Ecto neural progenitor cell (in vitro differentiated cells): Measurements from ENCODE around the gene SLC38A6.

Experiments
- DNase-seq: peaks from one replicate; pipeline ENCODE4 v3.0.0-alpha.2; 2018; ENCODE audit warnings: low spot score

The SLC38A6 gene

DNA sequence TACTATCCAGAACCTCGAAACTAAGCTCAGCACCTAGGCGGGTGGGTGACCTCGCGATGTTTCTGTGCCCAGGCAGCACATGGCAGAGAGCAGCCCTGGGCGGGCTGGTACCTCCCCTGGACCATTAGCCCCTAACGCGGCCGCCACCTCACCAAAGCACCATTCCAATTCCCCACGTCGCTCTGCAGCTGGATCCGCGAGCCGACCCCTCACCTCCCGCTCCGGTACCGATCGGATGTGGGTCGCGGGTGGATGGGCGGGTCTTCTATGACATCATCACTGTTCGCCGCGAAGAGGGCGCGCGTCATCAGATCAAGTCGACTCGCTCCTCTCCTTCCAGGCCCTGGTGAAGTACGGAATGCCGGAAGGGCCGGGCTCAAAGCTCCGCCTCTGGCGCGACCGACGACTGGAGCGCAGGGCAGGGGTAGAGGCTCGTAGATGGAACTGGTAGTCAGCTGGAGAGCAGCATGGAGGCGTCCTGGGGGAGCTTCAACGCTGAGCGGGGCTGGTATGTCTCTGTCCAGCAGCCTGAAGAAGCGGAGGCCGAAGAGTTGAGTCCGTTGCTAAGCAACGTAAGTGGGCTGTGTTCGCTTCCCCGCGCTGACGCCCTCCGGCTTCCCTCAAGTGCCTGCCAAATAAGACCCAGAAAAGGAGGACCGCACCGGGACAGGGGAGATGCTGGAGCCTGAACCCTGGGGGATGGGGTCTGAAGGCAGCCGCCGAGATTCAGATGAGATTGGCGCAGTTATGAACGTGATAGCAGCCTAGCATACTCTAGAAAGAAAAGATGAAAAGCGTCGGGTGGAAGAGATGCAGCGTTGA lies at the start of gene SLC38A6, which contains the start of gene TRMT5:
TSS of gene SLC38A6 (plus strand) at position 435 of the 822 bp plus-strand sequence. CDS start at position 468, 33 bp downstream.
TSS of gene TRMT5 (minus strand) at position 269 of the 822 bp plus-strand sequence. CDS start at position 163, 106 bp downstream.
- DNase-seq: peak; percentile 95

DNA sequence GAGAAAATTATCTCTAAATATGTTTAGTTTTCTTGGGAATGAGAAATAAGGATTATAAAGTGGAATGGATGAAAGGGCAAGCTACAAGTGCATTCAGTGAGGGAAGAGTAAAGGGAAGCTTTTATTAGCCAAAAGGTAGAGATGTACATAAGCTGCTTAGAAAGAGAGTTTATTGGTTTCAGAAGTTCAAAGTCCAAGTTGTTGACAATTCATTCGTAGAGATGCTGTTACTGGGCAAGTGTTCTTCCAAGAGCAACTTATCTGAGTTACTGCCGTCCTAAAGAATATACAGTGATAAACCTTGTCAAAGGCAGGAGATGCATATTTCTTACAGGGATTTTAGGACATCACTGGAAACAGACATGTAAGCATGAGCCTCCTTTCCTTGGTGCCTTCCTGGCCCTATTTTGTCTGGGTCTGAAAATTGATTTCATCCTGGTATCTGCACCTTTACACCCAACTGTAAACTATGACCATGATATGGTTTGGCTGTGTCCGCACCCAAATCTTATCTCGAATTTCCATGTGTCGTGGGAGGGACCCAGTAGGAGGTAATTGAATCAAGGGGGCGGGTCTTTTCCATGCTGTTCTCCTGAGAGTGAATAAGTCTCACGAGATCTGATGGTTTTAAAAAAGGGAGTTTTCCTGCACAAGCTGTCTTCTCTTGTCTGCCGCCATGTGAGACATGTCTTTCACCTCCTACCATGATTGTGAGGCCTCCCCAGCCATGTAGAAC lies 47.0 kb upstream of the SLC38A6 start:
- DNase-seq: no peak

DNA sequence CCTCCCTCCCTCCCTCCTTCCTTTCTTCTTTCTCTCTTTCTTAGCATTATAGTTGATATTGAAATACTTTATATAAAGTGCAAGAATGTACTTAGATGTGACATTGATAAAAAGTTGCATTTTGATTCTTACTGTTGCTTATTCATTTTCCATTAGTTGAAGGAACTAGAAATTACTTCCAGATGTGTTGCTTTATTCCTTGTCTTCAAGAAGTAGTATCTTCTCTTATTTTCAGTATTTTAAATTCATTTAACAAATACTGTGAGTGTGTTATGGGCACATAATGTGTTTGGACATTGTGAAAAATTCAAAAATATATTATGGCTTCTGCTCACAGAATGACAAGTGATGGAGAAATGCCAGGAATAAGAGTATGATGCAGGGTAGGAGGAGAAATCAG lies 45.7 kb upstream of the SLC38A6 start:
- no peak for DNase-seq

DNA sequence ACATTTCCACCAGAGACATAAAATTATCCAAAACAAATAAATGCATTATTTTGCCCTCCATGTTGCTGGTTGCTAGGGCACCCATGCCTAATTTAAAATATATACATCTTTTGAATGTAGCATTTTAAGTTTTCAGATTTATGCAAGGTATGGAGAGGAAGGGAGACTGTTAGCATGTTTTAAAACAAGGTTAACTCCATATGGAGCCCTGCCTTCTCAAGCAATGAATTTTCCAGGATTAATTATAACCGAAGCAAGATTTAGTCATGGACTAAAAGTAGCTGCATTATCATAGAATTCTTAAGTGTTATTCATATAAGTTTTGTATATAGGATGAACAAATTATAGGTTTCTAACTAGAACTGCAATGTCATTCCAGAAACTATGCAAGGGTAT lies 37.4 kb upstream of the SLC38A6 start:
- DNase-seq: no peak

DNA sequence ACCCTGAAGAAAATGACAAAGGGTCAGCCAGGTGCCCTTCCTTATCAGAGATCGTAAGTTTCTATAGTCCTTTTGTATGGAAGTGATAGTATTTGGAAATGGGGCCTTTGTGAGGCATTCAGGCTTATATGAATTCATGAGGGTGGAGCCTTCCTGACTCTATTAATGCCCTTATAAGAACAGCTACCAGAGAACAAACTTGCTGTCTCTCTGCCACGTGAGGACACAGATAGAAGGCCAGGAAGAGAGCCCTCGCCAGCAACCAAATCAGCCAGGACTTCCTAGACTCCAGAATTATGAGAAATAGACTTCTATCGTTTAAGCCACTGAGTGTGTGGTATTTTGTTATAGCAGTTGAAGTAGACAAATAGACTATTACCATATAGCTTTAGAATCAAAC lies 36.8 kb upstream of the SLC38A6 start:
- DNase-seq: no peak

DNA sequence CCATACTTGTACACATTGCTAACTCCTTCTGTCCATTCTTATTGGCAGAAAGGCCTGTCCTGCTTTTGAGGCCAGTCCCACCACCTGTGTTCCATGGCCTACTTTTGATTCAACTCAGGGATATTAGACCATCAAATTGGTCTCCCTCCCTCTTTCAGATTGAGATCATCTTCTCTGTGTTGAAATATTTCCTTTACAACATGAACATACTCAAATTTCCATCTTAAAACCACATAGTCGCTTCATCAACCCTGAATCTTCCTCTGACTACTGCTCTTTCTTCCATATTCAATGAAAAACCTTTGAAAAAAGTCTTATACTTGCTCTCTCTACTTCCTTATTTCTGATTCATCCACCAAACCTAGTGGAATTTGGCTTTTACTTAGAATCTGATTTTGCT lies 35.1 kb upstream of the SLC38A6 start:
- DNase-seq: no peak

DNA sequence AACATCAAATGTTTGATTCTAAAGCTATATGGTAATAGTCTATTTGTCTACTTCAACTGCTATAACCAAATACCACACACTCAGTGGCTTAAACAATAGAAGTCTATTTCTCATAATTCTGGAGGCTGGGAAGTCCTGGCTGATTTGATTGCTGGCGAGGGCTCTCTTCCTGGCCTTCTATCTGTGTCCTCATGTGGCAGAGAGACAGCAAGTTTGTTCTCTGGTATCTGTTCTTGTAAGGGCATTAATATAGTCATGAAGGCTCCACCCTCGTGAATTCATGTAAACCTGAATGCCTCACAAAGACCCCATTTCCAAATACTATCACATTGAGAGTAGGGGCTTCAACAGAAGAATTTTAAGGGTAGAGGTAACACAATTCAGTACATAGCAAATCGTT lies 34.3 kb upstream of the SLC38A6 start:
- DNase-seq: no peak

DNA sequence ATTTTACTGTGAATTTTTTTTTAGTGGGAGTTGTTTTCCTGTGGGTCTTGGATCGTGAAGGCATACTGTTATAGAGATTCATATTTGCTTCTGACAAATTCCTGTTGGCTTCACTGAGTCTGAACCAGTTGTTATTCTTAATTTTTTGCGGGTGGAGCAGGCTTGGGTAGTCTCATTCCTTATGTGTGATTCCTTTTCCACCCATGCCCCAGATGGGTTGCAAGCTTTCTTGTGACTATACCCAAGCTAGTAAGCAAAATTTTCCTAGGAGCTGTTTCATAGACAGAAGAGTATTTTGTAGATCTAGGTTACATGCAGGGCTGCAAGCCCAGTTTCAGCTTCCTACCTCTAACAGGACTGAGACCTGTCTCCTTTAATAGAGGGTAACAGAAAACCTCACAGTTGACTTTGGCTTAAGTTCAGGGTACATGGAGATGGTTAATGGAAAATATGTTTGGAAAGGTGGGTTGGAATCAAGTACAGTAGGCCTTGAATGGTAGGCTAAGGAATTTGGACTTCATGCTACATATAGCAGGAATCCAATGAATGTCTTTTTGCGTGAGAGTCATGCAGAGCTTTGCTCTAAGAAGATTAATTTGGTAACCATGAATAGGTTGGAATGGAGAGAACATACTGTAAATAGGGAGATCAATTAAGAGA lies 29.1 kb upstream of the SLC38A6 start:
- DNase-seq: no peak

DNA sequence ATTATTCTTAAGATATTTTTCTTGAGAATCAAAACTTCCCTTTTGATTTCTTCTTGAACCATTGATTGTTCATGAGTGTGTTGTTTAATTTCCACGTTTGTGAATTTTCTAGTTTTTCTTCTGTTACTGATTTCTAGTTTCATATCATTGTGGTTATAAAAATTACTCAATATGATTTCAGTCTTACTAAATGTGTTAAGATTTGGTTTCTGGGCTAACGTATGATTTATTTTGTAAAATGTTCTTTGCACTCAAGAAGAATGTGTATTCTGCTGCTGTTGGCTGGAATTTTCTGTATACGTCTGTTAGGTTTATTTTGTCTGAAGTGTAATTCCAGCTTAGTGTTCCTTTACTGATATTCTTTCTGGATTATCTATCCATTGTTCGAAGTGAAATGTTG lies 24.8 kb upstream of the SLC38A6 start:
- no peak for DNase-seq

DNA sequence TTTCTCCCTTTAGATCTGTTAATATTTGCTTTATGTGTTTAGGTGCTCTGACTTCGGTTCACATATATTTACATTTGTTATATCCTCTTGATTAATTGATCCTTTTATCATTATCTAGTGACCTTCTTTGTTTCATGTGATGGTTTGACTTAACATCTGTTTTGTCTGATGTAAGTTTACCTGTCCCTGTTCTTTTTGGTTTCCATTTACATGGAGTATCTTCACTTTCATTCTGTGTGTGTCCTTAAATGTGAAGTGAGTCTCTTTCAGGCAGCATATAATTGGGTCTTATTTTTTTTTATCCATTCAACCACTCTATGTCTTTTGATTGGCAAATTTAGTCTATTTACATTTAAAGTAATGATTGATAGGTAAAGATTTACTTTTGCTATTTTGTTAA lies 24.4 kb upstream of the SLC38A6 start:
- no peak for DNase-seq

DNA sequence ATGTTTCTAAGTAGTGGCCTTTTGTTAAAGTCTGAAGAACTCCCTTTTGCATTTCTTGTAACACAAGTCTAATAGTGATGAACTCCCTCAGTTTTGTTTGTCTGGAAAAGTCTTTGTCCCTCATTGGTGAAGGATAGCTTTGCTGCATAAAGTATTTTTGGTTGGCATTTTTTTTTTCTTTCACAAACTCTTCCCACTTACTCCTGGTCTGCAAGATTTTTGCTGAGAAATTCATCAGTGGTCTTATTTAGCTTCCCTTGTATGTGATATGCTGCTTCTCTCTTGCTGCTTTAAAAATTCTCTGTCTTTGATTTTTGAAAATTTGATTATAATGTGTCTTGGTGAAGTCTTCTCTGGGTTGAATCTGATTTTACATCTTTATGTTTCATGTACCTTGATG lies 22.9 kb upstream of the SLC38A6 start:
- DNase-seq: no peak

DNA sequence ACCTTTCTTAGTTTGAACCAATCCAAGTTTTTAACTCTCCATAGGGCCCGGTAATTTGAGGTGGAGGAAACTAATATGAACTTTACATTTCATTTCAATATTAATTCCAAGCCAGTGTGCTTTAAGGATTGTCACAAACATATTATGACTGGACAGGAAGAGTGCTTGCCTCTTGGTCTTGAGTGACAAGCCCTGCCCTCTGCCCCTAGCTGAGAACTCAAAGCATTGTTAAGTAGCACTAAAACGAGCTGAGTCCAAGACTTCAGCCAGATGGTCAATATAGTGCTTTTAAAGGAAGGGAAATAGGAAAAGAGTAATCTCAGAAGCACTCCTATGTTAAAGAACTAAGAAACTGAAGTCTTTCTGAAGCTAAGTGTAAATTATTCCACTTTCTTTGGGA lies 17.3 kb upstream of the SLC38A6 start:
- DNase-seq: no peak

DNA sequence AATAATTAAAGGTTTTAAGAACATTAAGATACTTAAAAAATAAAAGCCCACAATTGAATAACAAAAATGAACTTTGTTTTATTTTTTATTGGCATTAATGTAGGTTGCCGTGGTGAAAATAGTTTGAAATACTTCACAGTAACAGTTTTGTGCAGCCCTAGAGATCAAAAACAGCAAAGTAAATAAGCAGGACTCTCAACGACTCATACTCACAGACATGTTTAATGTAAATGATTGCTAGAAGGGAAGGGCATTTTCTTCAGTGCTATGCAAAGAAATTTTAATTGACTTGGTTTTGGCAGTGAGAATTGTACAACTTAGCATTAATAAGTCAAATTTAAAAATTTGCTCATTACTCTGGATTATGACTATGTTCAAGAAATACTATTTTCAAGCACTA lies 16.1 kb upstream of the SLC38A6 start:
- no peak for DNase-seq

DNA sequence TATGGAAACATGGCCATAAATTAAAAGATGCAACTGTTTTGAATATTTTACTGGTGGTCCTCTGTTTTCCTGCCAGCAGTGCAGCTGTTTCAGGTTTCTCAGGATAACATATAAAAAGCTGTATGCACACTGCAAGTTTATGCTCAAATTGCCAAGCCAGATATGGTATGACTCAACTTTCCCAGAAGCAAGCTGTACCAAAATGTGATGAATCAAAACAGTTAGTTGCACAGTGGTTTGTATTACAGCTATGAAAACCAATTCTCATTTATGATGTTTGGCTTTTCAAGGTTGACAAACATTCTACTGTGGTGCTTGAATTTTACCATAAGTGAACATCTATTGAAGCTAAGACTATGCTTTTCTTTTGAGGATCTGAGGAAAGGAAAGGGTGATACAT lies 15.6 kb upstream of the SLC38A6 start:
- no peak for DNase-seq

DNA sequence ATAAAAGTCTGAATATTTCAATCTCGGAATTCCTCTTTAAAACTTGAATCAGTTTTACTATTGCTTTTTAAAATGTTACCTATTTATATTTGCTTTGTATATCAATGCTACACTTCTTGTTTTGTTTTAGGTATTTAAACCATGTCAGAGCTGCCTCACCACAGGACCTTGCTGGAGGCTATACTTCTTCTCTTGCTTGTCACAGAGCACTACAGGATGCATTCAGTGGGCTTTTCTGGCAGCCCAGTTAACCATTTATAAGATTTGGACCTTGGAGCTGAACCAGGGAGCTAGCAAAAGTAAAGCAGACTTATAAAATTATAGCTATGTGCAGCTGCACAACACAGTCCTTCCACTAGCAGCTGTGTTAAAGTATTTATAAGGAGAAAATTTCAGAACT lies 12.9 kb upstream of the SLC38A6 start:
- no peak for DNase-seq

DNA sequence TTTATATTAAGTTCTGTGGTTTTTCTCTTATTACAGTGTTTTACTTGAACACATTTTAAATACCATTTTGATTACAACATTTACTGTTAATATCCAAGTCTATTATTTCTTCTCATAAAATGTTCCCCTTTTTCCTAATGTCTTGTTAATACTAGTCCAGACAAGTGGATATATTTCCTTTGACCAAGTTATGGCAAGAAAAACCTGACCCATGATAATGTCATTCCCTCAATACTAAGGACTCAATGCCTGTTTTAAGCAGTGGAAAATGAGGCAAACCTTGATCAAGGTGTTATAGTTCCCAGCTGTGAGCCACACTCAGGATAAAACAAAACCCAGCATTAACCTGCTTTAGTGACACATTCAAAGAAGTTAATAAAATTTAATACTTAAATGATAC lies 12.4 kb upstream of the SLC38A6 start:
- DNase-seq: no peak

DNA sequence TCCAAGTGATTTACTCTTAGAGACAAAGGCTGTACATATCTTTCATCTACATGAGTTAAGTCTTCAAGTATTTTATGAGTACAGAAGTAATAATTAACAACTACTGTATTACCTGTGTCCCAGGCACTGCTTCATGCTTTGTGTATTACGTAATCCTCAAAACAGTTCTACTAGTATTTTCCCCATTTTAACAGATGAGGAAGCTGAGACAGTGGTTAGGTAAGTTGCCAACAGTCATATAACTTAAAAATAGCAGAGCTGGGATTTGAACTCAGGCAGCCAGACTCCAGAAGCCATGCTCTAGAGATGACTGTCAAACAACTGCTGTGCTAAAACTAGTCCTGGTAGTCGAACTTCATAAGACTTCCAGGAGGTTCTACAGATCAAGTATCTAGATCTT lies 10.9 kb upstream of the SLC38A6 start:
- no peak for DNase-seq

DNA sequence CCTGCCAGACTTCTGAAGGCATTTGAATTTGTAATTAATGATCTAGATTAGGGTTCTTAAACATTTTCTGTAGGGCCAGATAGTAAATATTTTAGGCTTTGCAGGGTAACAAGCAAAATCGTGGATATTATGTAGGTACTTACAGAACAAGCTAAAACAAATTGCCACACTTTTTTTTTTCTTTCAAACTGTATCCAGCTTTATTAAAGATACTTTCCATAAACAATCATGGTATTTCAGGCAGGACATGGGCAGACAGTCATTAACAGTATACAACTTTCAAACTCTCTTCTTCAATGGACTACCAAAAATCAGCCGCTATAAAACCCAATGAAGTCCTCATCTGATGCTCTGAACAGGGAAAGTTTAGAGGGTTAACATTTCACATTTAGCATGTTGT lies 9.8 kb upstream of the SLC38A6 start:
- no peak for DNase-seq

DNA sequence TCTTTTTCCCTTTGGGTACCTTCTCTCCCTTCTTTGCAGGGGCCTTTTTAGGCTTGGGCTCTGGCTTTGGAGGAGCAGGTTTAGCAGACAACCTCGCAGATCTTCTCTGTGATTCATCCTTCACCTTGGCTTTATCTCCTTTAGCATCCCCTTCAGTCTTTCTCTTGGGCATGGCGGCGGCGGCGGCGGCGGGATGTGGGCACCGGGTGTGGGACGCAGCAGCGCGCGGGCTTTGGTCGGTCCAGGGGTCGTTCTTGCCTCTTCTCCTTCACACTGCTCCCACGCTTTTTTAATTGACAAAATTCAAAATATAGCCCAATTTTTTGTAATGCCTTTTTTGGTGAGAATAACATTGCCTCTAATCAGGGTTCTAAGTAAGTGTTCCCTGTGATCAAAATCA lies 8.8 kb upstream of the SLC38A6 start:
- no peak for DNase-seq

DNA sequence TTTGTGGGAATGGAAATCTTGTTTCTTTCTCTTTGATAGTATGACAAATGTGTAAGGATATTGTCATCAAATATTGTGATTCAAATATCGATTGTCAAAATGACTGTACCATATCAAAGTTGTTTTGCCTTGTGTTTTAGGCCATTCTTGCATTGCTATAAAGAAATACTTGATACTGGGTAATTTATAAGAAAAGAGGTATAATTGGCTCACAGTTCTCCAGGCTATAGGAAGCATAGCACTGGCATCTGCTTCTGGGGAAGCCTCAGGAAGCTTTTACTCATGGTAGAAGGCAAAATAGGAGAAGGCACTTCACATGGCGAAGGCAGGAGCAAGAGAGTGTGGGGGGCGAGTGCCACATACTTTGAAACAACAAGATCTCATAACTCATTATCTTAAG lies 8.0 kb upstream of the SLC38A6 start:
- DNase-seq: no peak

DNA sequence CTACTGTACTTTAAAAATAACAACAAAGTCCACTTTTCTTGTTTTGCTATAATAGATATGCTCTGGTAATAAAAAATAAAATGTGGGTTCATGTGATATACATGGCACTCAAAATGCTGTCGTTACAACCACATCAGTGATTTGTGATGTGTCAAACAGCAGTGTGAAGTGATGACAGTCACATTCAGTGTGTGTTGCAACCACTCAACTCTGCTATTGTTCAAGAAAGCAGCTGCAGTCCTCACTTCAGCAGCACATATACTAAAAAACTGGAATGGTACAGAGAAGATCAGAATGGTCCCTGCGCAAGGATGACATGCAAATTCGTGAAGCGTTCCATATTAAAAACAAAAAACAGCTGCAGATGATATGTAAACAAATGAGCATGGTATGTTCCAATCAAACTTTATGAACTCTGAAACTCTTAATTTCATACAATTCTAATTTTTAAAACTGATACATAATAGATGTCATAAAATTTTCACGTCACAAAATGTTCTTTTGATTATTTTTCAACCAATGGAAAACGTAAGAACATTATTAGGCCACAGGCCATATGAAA lies 6.9 kb upstream of the SLC38A6 start:
- DNase-seq: no peak

DNA sequence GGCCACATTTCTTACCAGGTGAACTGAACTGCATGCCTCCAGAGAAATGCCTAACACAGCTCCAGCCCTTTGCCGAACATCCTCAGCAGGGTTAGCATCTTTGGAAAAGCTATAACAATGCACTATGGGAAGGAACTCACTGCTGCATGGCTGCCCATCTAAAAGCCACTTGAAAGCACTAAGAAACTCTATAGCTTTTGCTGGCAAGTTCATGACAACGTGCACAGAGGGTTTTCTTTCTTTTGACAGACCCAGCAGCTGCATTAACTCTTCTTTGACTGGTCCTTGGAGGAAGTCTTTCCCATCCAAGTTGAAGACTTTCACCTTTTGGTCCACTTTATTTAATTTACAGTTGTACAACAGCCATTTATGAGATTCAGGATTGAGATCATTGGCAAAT lies 5.5 kb upstream of the SLC38A6 start:
- no peak for DNase-seq

DNA sequence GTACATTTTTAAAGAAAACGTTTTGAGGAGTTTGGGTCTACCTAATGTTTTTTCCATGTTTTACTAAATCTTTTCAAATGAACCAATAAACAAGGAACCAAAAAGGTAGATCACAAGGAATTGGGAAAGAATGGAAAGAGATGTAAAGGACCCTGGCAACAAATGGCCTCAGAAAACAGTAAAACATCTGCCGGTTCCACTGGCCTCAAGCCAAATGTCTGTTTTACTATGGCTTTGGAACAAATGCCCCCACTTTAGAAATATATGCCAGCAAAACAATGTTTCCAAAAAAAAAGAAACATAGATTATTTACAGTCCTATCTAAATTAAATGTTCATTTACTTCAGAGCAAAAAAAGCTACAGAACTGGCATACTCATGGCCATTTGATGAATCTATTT lies 3.2 kb upstream of the SLC38A6 start:
- no peak for DNase-seq
